Endometrial microvascular endothelial cells (primary cell): ENCODE measurements around the gene RIPK3. TPM values are rescaled to one million over a fixed set of nuclear protein-coding genes. Genes with fewer than 3 reads are reported as not detected.

Experiments used
- in situ Hi-C: cut with HindIII; loops from 2 replicates; pipeline ENCODE4 v1.10.0; 2017; ENCODE audit warnings: low sequenced_read_pairs, low pct_unique_long_range_greater_than_20kb; ENCODE audit errors: inconsistent ontology term
- total RNA-seq: library from RNA; depleted of rRNA; stranded (reverse); fragments of >200 nt; gene quantifications from one replicate; pipeline ENCODE4 v1.2.3, GENCODE V29; 2015; ENCODE audit errors: inconsistent ontology term

RIPK3 gene
- total RNA-seq, 1 donor from 2014 or later: 7.2 TPM

GRCh38 chr14:24292118-24292807 is 47.5 kb downstream of the RIPK3 start:
- in situ Hi-C loops: loop anchor here (10.0 kb wide), 1 partner anchor 87 kb away; the partner anchor contains the start of gene TSSK4

- in situ Hi-C loops: loop anchor here (10.0 kb wide), 1 partner anchor 87 kb away; the partner anchor contains the start of gene TSSK4
Observed at GRCh38 chr14:24291446-24292117, 48.2 kb downstream of the RIPK3 start.

GRCh38 chr14:24290746-24291145 is 49.0 kb downstream of the RIPK3 start:
- in situ Hi-C loops: loop anchor here (10.0 kb wide), 1 partner anchor 86 kb away; the partner anchor contains the start of gene TSSK4

- in situ Hi-C loops: loop anchor here (10.0 kb wide), 1 partner anchor 85 kb away; the partner anchor contains the start of gene TSSK4
Observed at GRCh38 chr14:24289649-24290280, 50.0 kb downstream of the RIPK3 start.

GRCh38 chr14:24286996-24287395 is 52.8 kb downstream of the RIPK3 start:
- in situ Hi-C loops: no loop called here

Other genes with a start within 250 kb of the RIPK3 start
- 15.8 TPM for gene PCK2, start 245.7 kb downstream of the RIPK3 start, total RNA-seq
- gene DCAF11, start 225.2 kb downstream of the RIPK3 start, total RNA-seq: 52.4 TPM
- gene NRL, start 225.0 kb downstream of the RIPK3 start, total RNA-seq: 0.65 TPM
- gene FITM1, start 209.3 kb downstream of the RIPK3 start, total RNA-seq: 3.3 TPM
- gene PSME1, start 203.8 kb downstream of the RIPK3 start, total RNA-seq: 239 TPM
- 26.7 TPM for gene EMC9, start 198.4 kb downstream of the RIPK3 start, total RNA-seq
- gene PSME2, start 193.4 kb downstream of the RIPK3 start, total RNA-seq: 142 TPM
- gene RNF31, start 192.5 kb downstream of the RIPK3 start, total RNA-seq: 121 TPM
- gene IRF9, start 178.7 kb downstream of the RIPK3 start, total RNA-seq: 45.2 TPM
- gene REC8, start 167.9 kb downstream of the RIPK3 start, total RNA-seq: 2.6 TPM
- gene IPO4, start 151.2 kb downstream of the RIPK3 start, total RNA-seq: 85.0 TPM
- gene TM9SF1, start 144.6 kb downstream of the RIPK3 start, total RNA-seq: 83.3 TPM
- not detected for gene TSSK4, start 134.3 kb downstream of the RIPK3 start, total RNA-seq
- 30.0 TPM for gene CHMP4A, start 126.5 kb downstream of the RIPK3 start, total RNA-seq
- 2.3 TPM for gene MDP1, start 123.9 kb downstream of the RIPK3 start, total RNA-seq
- gene NEDD8, start 107.6 kb downstream of the RIPK3 start, total RNA-seq: 193 TPM
- 144 TPM for gene GMPR2, start 107.1 kb downstream of the RIPK3 start, total RNA-seq
- 68.5 TPM for gene TINF2, start 97.4 kb downstream of the RIPK3 start, total RNA-seq
- gene TGM1, start 76.8 kb downstream of the RIPK3 start, total RNA-seq: not detected
- gene RABGGTA, start 68.4 kb downstream of the RIPK3 start, total RNA-seq: 59.6 TPM
- gene DHRS1, start 40.2 kb downstream of the RIPK3 start, total RNA-seq: 23.2 TPM
- gene NOP9, start 40.1 kb downstream of the RIPK3 start, total RNA-seq: 28.9 TPM
- gene CIDEB, start 32.0 kb downstream of the RIPK3 start, total RNA-seq: 20.7 TPM
- 15.8 TPM for gene LTB4R2, start 29.9 kb downstream of the RIPK3 start, total RNA-seq
- 22.6 TPM for gene LTB4R, start 28.5 kb downstream of the RIPK3 start, total RNA-seq
- gene ADCY4, start 4.9 kb downstream of the RIPK3 start, total RNA-seq: 13.9 TPM
- gene NFATC4, start 28.2 kb upstream of the RIPK3 start, total RNA-seq: 11.9 TPM
- 6.9 TPM for gene NYNRIN, start 59.0 kb upstream of the RIPK3 start, total RNA-seq
- 1.3 TPM for gene CBLN3, start 89.7 kb upstream of the RIPK3 start, total RNA-seq
- gene KHNYN, start 90.0 kb upstream of the RIPK3 start, total RNA-seq: 46.6 TPM
- gene SDR39U1, start 102.8 kb upstream of the RIPK3 start, total RNA-seq: 30.5 TPM
- gene CMA1, start 168.3 kb upstream of the RIPK3 start, total RNA-seq: not detected
- not detected for gene CTSG, start 236.3 kb upstream of the RIPK3 start, total RNA-seq